GM12873 (cell line): ENCODE data around the gene GPR34.

ENCODE experiments used
- CTCF ChIP-seq: IDR thresholded peaks from 2 replicates; pipeline ENCODE4 v1.5.1; 2012; ENCODE audit warnings: low read depth, mild to moderate bottlenecking, moderate library complexity, low read length, control low read depth; ENCODE audit not compliant: insufficient read depth; ENCODE audit errors: missing control alignments

GPR34 gene

GRCh38 chrX:41716767-41717473 lies 28.1 kb downstream of the GPR34 start:
- no peak for TF ChIP-seq CTCF

- peak; percentile 5 for TF ChIP-seq CTCF
These were observed 29.9 kb downstream of the GPR34 start for GRCh38 chrX:41718481-41719235.

DNA sequence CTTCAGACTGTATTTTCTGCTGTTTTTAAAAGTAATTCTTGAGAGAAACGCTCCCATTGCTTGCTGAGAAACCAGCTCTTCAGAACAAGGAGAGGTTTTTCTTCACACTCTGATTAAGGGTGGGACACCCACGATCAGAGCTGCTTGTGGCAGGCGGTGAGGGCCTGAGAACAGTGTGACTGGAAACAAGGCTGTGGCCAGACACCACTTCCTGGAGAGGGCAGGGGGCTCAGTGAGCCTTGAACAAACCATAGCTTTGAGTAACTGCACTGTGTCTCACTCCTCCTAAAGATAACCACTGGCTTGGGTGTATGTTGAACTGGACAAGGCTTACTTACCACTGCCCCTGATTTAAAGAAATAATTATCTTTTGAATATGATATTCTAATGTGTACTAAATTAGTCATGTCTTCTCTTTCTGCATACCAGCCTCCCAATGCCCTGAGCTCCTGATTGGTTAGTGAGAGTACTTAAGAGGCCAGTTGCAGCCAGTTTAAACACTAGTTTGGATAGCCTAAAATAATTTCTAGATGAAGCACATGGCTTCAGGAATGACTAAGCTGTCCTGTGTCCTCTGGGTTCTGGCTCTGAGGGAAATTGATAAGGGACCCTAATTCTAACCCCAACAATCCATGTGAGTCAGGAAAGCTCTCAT lies 31.5 kb downstream of the GPR34 start:
- no peak for TF ChIP-seq CTCF

DNA sequence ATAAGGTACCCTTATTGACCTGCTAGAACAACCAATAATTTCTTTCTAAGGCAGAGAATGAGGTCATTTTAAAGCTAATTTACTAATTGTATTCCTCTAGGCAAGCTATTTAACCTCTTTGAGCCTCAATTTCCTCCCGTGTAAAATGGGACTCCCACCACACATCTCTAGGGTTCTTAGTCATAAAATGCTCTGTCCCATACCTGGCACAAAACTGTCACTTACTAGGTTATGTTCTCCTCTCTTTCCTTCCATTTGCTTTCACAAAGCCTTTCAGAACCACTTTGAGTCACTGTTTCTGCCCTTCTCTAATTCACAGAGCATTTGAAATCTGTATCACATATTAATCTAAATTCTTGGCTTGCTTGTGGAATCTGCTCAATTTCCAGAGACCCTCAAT lies 32.8 kb downstream of the GPR34 start:
- TF ChIP-seq CTCF = no peak

- no peak for TF ChIP-seq CTCF
These were observed 33.4 kb downstream of the GPR34 start for GRCh38 chrX:41722214-41722613.

DNA sequence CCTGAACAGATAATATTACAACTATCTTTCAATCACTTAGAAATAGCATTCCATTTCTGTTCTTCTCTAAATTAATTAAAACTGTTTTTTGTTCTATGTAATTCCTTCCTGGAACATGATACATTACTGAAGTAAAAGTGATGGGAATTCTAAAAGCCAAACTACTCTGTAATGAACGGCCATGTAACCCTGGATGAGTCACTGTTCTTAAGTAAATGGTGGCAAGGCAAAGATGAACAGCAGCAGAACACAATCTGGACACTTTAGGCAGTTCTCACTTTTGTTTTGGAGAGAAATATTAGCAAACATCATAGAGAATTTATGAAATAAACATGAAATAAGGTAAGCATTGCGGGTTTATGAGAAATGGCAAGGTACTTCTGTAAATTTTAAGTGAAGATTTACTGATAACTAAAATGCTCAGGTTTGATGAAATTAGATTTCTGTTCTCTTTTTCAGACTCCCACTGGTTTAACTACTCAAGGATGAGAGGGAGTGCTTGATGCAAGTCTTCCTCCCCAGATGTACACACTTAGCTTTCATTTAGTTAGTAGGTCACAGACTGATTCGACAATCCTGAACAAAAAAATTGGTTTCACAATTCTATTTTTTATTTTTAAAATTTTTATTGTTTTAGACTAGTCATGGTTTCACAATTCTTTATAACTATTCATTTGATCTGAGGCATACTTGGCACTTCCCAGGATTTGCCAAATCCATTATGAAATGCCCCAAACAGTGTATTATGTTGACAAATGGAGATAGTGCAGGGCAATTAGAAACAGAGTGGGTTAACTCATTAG lies 34.2 kb downstream of the GPR34 start:
- TF ChIP-seq CTCF = no peak

DNA sequence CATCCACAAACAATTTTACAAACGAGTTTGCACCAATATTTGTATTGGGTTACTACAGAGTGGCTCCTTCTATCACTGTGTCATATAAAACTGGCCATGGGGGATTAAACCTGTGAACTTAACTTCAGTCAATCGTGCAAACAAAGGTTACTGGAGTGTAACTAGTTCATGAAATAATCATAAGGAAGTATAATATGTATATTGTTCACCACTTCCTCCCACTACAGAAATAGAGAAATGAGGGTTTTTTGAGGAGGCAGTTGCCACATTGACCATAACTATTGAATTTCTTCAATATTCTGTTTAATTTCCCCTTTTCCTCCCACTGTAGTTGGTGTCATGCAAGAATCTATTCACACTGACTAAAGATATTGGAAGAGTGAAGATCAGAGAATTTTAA lies 35.1 kb downstream of the GPR34 start, which contains the start of gene GPR82:
Gene GPR82, plus strand, starts transcription at position 356 of the 400 bp plus-strand sequence. CDS start 2,846 bp downstream, outside the sequence.
- no peak for TF ChIP-seq CTCF
